ENCODE measurements around the gene PRR7.
"Not testable (repeated sequence)": the region's sequence is repeated elsewhere in the genome, so short reads cannot be mapped to it uniquely, and the experiment has no call there.

Gene PRR7

GRCh38 chr5:177479774-177480173, 33.2 kb downstream of the PRR7 start:
- DNase-seq (ENCODE audit: extremely low read depth in 1 of 2, low read depth in 1 of 2), result no peak

- no peak for DNase-seq (ENCODE audit: extremely low read depth in 1 of 2, low read depth in 1 of 2)
These were observed 35.8 kb downstream of the PRR7 start for GRCh38 chr5:177482359-177482795.

- no peak for DNase-seq (ENCODE audit: extremely low read depth in 1 of 2, low read depth in 1 of 2)
These were observed 36.4 kb downstream of the PRR7 start for GRCh38 chr5:177483042-177483441.

GRCh38 chr5:177483994-177484901, 37.6 kb downstream of the PRR7 start:
- no peak for DNase-seq (ENCODE audit: extremely low read depth in 1 of 2, low read depth in 1 of 2)

GRCh38 chr5:177484902-177485549, 38.4 kb downstream of the PRR7 start:
- DNase-seq (ENCODE audit: extremely low read depth in 1 of 2, low read depth in 1 of 2), result no peak

GRCh38 chr5:177485753-177486152, 39.1 kb downstream of the PRR7 start:
- DNase-seq (ENCODE audit: extremely low read depth in 1 of 2, low read depth in 1 of 2), result not testable (repeated sequence)

- no peak for DNase-seq (ENCODE audit: extremely low read depth in 1 of 2, low read depth in 1 of 2)
These were observed 39.6 kb downstream of the PRR7 start for GRCh38 chr5:177486256-177486655.

- DNase-seq (ENCODE audit: extremely low read depth in 1 of 2, low read depth in 1 of 2), result no peak
These were observed 40.5 kb downstream of the PRR7 start for GRCh38 chr5:177487144-177487543.

- no peak for DNase-seq (ENCODE audit: extremely low read depth in 1 of 2, low read depth in 1 of 2)
These were observed 41.4 kb downstream of the PRR7 start for GRCh38 chr5:177487975-177488374.

- no peak for DNase-seq (ENCODE audit: extremely low read depth in 1 of 2, low read depth in 1 of 2)
These were observed 42.6 kb downstream of the PRR7 start for GRCh38 chr5:177489119-177489716.

- no peak for DNase-seq (ENCODE audit: extremely low read depth in 1 of 2, low read depth in 1 of 2)
These were observed 43.8 kb downstream of the PRR7 start for GRCh38 chr5:177490311-177490991.

GRCh38 chr5:177490992-177491391, 44.4 kb downstream of the PRR7 start:
- DNase-seq (ENCODE audit: extremely low read depth in 1 of 2, low read depth in 1 of 2), result no peak

GRCh38 chr5:177491429-177491945, 44.9 kb downstream of the PRR7 start:
- DNase-seq (ENCODE audit: extremely low read depth in 1 of 2, low read depth in 1 of 2), result no peak

- DNase-seq (ENCODE audit: extremely low read depth in 1 of 2, low read depth in 1 of 2), result no peak
These were observed 45.6 kb downstream of the PRR7 start for GRCh38 chr5:177491983-177492746.

GRCh38 chr5:177492841-177493240, 46.2 kb downstream of the PRR7 start:
- DNase-seq (ENCODE audit: extremely low read depth in 1 of 2, low read depth in 1 of 2), result no peak

GRCh38 chr5:177493795-177494345, 47.3 kb downstream of the PRR7 start:
- DNase-seq (ENCODE audit: extremely low read depth in 1 of 2, low read depth in 1 of 2), result no peak

GRCh38 chr5:177494346-177495195, 48.0 kb downstream of the PRR7 start:
- no peak for DNase-seq (ENCODE audit: extremely low read depth in 1 of 2, low read depth in 1 of 2)

GRCh38 chr5:177495243-177496060, 48.8 kb downstream of the PRR7 start:
- DNase-seq (ENCODE audit: extremely low read depth in 1 of 2, low read depth in 1 of 2), result no peak

All from activated CD8-positive, alpha-beta memory T cell treated with anti-CD3 and anti-CD28 coated beads for 1 hour (primary cell).